ENCODE data around the gene POC1A.

POC1A gene

GRCh38 chr3:52195291-52195597, 41.0 kb upstream of the POC1A start:
- Histone ChIP-seq H3K4me3 (no peak overlapping the region), H3K4me1 (peaks cover 4 to 47% (median 28%) of the 10 kb centered on the region in 4 donors), H3K27me3 (no peaks in the 10 kb centered on the region), H3K27ac (no peak overlapping the region), H3K9me3 (no peaks in the 10 kb centered on the region), H3K36me3 (no peaks in the 10 kb centered on the region)
- TF ChIP-seq CTCF (IDR thresholded peaks at IDR 0.05) = no peak
- intact Hi-C loops (cut with DNase I; ENCODE audit: low total_unique reads) = no loop called here
- no peak for DNase-seq

- Histone ChIP-seq H3K27ac (no peak overlapping the region), H3K36me3 (no peaks in the 10 kb centered on the region), H3K27me3 (no peaks in the 10 kb centered on the region), H3K4me1 (peaks cover 4 to 48% (median 30%) of the 10 kb centered on the region in 4 donors), H3K4me3 (no peak overlapping the region), H3K9me3 (no peaks in the 10 kb centered on the region)
- TF ChIP-seq CTCF (IDR thresholded peaks at IDR 0.05) = no peak
- intact Hi-C loops (cut with DNase I; ENCODE audit: low total_unique reads) = no loop called here
- DNase-seq = no peak
Observed at GRCh38 chr3:52194485-52195290, 40.5 kb upstream of the POC1A start.

- Histone ChIP-seq H3K9me3 (no peaks in the 10 kb centered on the region), H3K36me3 (no peaks in the 10 kb centered on the region), H3K4me3 (no peak overlapping the region), H3K27ac (no peak overlapping the region), H3K27me3 (no peaks in the 10 kb centered on the region), H3K4me1 (peaks cover 4 to 36% (median 21%) of the 10 kb centered on the region in 4 donors)
- no peak for DNase-seq
- TF ChIP-seq CTCF (IDR thresholded peaks at IDR 0.05) = no peak
- intact Hi-C loops (cut with DNase I; ENCODE audit: low total_unique reads) = no loop called here
Observed at GRCh38 chr3:52193065-52193464, 38.8 kb upstream of the POC1A start.

GRCh38 chr3:52191663-52192062, 37.4 kb upstream of the POC1A start:
- no peak for DNase-seq
- no peak overlapping the region for H3K27ac ChIP-seq
- H3K4me1 ChIP-seq = peaks cover 0 to 24% (median 13%) of the 10 kb centered on the region in 4 donors
- H3K36me3 ChIP-seq = no peaks in the 10 kb centered on the region
- H3K27me3 ChIP-seq = no peaks in the 10 kb centered on the region
- no peak overlapping the region for H3K4me3 ChIP-seq
- H3K9me3 ChIP-seq = no peaks in the 10 kb centered on the region
- no peak for TF ChIP-seq CTCF (IDR thresholded peaks at IDR 0.05)
- intact Hi-C loops (cut with DNase I; ENCODE audit: low total_unique reads) = no loop called here

- Histone ChIP-seq H3K27ac (peak overlapping the region; percentile 36 to 43), H3K4me3 (no peak overlapping the region), H3K9me3 (no peaks in the 10 kb centered on the region), H3K27me3 (no peaks in the 10 kb centered on the region), H3K4me1 (peaks cover 0 to 21% (median 13%) of the 10 kb centered on the region in 4 donors), H3K36me3 (no peaks in the 10 kb centered on the region)
- intact Hi-C loops (cut with DNase I; ENCODE audit: low total_unique reads) = no loop called here
- TF ChIP-seq CTCF (IDR thresholded peaks at IDR 0.05) = no peak
- peak in 1 of 2 donors; percentile 76 for DNase-seq
Observed at GRCh38 chr3:52190294-52191074, 36.3 kb upstream of the POC1A start.

All from tibial artery (tissue), 4 donors.